HL-60/S4 (cell line): ENCODE results near the gene PCDHGA12.
"Not testable (repeated sequence)": the region's sequence is repeated elsewhere in the genome, so short reads cannot be mapped to it uniquely, and the experiment has no call there.

Experiments used
- in situ Hi-C: fragments of 300-500 bp; cut with MboI; formaldehyde crosslinking; loops from 2 replicates; pipeline ENCODE4 v1.14.3; 2022; ENCODE audit warnings: low sequenced_read_pairs

Gene PCDHGA12

DNA sequence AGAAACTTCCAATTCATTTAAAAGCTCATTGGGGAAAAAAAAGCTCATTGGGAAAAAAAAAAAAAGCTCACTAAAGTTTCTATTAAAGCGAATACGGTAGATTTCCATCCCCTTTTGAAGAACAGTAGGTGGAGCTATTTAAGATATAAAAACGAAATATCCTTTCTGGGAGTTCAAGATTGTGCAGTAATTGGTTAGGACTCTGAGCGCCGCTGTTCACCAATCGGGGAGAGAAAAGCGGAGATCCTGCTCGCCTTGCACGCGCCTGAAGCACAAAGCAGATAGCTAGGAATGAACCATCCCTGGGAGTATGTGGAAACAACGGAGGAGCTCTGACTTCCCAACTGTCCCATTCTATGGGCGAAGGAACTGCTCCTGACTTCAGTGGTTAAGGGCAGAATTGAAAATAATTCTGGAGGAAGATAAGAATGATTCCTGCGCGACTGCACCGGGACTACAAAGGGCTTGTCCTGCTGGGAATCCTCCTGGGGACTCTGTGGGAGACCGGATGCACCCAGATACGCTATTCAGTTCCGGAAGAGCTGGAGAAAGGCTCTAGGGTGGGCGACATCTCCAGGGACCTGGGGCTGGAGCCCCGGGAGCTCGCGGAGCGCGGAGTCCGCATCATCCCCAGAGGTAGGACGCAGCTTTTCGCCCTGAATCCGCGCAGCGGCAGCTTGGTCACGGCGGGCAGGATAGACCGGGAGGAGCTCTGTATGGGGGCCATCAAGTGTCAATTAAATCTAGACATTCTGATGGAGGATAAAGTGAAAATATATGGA is at the start of gene PCDHGA12:
Gene PCDHGA12, plus strand, starts transcription at position 176 of the 782 bp plus-strand sequence. Its CDS starts 253 bp downstream, at position 429.
- in situ Hi-C loops, result no loop called here

DNA sequence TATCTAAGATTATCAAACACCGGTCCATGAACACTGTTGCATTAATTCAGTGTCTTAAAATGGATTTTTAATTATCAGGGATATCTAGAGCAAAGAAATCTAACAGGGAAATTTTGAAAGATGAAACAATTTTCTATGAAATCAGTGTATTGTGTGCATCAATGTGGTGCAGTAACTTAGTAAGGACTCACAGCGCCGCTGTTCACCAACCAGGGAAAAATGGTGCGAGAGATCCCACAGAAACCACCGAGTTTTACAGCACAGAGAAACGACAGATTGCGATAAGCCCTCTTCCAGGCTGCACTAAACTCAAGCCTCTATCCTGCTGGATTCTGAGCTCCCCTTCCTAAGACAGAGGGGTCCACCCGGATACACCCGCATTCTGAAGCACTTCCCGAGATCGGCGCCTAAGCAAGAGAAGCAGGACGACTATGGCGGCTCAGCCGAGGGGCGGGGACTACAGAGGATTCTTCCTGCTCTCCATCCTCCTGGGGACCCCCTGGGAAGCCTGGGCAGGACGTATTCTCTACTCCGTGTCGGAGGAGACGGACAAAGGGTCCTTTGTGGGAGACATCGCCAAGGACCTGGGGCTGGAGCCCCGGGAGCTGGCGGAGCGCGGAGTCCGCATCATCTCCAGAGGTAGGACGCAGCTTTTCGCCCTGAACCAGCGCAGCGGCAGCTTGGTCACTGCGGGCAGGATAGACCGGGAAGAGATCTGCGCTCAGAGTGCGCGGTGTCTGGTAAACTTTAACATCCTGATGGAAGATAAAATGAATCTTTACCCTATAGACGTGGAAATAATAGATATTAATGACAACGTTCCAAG is 47.6 kb upstream of the PCDHGA12 start, which contains the start of gene PCDHGA7:
Gene PCDHGA7, plus strand, starts transcription at position 274 of the 826 bp plus-strand sequence. Its CDS starts 158 bp downstream, at position 432.
- in situ Hi-C loops, result no loop called here

DNA sequence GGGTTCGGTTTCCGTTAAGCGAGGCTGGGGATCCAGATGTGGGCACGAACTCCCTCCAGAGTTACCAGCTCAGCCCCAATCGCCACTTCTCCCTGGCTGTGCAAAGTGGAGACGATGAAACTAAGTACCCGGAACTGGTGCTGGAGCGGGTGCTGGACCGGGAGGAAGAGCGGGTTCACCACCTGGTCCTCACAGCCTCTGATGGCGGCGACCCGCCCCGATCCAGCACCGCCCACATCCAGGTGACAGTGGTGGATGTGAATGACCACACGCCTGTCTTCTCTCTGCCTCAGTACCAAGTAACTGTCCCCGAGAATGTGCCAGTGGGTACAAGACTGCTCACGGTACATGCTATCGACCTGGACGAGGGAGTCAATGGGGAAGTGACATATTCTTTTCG is 47.0 kb upstream of the PCDHGA12 start:
- in situ Hi-C loops, result no loop called here

DNA sequence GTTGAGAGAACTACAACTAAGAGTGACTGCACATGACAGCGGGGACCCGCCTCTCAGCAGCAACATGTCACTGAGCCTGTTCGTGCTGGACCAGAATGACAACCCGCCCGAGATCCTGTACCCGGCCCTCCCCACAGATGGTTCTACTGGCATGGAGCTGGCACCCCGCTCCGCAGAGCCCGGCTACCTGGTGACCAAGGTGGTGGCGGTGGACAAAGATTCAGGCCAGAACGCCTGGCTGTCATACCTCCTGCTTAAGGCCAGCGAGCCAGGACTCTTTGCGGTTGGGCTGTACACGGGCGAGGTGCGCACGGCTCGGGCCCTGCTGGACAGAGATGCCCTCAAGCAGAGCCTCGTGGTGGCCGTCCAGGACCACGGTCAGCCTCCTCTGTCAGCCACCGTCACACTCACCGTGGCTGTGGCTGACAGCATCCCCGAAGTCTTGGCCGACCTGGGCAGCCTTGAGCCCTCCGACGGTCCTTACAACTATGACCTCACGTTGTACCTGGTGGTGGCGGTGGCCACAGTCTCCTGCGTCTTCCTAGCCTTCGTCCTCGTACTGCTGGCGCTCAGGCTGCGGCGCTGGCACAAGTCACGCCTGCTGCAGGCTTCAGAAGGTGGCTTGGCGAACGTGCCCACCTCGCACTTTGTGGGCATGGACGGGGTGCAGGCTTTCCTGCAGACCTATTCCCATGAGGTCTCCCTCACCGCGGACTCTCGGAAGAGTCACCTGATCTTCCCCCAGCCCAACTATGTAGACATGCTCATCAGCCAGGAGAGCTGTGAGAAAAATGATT is 45.6 kb upstream of the PCDHGA12 start:
- in situ Hi-C loops, result no loop called here

DNA sequence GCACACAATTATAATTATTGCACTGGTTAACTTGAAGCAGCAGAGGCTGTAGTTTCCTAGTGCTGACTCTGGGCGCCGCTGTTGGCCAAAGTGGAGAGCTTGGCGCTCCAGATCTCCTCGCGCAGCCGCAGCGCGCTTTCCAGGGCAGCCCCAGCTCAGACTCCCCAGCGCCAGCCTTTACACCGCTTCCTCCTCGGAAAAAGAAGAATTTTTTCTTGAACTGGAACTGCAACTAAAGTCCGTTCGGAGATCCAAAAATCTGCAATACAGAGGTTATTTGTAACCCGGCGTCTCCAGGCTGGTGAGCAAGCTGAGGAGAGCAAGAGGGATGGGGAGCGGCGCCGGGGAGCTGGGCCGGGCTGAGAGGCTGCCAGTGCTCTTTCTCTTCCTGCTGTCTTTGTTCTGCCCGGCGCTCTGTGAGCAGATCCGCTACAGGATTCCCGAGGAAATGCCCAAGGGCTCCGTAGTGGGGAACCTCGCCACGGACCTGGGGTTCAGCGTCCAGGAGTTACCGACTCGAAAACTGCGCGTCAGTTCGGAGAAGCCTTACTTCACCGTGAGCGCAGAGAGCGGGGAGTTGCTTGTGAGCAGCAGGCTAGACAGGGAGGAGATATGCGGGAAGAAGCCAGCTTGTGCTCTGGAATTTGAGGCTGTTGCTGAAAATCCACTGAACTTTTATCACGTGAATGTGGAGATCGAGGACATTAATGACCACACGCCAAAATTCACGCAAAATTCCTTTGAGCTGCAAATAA is 42.6 kb upstream of the PCDHGA12 start, which contains the start of gene PCDHGB4:
Gene PCDHGB4, plus strand, starts transcription at position 142 of the 755 bp plus-strand sequence. Its CDS starts 187 bp downstream, at position 329.
- in situ Hi-C loops, result not testable (repeated sequence)

DNA sequence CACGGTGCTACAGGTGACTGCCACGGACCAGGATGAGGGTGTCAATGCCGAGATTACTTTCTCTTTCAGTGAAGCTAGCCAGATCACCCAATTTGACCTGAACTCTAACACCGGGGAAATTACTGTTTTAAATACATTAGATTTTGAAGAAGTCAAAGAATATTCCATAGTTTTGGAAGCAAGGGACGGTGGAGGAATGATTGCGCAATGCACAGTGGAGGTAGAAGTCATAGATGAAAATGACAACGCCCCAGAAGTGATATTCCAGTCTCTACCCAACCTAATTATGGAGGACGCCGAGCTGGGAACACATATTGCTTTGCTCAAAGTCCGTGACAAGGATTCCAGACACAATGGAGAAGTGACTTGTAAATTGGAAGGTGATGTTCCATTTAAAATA is 41.6 kb upstream of the PCDHGA12 start:
- in situ Hi-C loops, result no loop called here

DNA sequence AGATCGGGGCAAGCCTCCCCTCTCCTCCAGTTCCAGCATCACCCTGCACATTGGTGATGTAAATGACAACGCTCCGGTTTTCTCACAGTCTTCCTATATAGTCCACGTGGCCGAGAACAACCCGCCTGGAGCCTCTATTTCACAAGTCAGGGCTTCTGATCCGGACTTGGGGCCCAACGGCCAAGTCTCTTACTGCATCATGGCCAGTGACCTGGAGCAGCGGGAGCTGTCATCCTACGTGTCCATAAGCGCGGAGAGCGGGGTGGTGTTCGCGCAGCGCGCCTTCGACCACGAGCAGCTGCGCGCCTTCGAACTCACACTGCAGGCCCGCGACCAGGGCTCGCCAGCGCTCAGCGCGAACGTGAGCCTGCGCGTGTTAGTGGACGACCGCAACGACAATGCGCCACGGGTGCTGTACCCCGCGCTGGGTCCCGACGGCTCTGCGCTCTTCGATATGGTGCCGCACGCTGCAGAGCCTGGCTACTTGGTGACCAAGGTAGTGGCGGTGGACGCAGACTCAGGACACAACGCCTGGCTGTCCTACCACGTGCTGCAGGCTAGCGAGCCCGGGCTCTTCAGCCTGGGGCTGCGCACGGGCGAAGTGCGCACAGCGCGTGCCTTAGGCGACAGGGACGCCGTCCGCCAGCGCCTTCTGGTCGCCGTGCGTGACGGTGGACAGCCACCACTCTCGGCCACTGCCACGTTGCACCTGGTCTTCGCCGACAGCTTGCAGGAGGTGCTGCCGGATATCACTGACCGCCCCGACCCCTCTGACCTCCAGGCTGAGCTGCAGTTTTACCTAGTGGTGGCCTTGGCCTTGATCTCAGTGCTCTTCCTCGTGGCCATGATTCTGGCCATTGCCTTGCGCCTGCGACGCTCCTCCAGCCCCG is 40.9 kb upstream of the PCDHGA12 start:
- in situ Hi-C loops, result no loop called here

DNA sequence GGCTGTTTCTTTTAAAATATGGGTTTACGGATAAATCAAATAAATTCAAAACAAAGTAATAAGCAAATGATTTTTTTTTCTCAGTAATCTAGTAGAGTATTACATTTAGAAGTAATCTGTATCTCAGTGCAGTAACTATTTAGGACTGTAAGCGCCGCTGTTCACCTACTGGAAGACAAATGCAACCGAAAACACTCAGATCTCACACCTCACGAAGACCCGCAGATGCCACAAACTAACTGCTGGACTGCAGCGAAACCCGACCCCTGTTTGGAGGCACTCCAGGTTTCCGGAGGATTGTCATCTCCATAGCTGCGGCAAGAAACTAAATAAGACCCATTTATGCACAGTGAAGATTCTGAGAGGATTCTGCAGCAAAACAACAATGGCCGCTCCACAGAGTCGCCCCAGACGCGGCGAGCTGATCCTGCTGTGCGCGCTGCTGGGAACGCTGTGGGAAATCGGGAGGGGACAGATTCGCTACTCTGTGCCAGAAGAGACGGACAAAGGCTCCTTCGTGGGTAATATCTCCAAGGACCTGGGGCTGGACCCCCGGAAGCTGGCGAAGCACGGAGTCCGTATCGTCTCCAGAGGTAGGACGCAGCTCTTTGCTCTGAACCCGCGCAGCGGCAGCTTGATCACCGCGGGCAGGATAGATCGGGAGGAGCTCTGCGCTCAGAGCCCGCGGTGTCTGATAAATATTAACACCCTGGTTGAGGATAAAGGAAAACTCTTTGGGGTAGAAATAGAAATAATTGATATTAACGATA is 37.7 kb upstream of the PCDHGA12 start, which contains the start of gene PCDHGA8:
Gene PCDHGA8, plus strand, starts transcription at position 205 of the 770 bp plus-strand sequence. Its CDS starts 181 bp downstream, at position 386.
- in situ Hi-C loops, result no loop called here

DNA sequence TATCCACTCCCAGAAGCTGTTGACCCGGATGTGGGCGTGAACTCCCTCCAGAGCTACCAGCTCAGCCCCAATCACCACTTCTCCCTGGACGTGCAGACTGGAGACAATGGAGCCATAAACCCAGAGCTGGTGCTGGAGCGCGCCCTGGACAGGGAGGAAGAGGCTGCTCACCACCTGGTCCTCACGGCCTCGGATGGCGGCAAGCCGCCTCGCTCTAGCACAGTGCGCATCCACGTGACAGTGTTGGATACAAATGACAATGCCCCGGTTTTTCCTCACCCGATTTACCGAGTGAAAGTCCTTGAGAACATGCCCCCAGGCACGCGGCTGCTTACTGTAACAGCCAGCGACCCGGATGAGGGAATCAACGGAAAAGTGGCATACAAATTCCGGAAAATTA is 37.0 kb upstream of the PCDHGA12 start:
- in situ Hi-C loops, result no loop called here

DNA sequence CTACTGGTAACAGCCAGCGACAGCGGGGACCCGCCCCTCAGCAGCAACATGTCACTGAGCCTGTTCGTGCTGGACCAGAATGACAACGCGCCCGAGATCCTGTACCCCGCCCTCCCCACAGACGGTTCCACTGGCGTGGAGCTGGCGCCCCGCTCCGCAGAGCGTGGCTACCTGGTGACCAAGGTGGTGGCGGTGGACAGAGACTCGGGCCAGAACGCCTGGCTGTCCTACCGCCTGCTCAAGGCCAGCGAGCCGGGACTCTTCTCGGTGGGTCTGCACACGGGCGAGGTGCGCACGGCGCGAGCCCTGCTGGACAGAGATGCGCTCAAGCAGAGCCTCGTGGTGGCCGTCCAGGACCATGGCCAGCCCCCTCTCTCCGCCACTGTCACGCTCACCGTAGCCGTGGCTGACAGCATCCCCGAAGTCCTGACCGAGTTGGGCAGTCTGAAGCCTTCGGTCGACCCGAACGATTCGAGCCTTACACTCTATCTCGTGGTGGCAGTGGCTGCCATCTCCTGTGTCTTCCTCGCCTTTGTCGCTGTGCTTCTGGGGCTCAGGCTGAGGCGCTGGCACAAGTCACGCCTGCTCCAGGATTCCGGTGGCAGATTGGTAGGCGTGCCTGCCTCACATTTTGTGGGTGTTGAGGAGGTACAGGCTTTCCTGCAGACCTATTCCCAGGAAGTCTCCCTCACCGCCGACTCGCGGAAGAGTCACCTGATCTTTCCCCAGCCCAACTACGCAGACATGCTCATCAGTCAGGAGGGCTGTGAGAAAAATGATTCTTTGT is 35.7 kb upstream of the PCDHGA12 start:
- in situ Hi-C loops, result not testable (repeated sequence)

DNA sequence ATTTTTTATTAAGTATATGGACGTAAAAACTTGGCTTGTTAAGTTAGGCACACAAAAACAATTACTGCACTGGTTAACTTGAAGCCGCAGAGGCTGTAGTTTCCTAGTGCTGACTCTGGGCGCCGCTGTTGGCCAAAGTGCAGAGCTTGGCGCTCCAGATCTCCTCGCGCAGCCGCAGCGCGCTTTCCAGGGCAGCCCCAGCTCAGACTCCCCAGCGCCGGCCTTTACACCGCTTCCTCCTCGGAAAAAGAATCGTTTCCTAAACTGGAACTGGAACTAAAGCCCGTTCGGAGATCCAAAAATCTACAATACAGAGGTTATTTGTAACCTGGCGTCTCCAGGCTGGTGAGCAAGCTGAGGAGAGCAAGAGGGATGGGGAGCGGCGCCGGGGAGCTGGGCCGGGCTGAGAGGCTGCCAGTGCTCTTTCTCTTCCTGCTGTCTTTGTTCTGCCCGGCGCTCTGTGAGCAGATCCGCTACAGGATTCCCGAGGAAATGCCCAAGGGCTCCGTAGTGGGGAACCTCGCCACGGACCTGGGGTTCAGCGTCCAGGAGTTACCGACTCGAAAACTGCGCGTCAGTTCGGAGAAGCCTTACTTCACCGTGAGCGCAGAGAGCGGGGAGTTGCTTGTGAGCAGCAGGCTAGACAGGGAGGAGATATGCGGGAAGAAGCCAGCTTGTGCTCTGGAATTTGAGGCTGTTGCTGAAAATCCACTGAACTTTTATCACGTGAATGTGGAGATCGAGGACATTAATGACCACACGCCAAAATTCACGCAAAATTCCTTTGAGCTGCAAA is 32.4 kb upstream of the PCDHGA12 start, which contains the start of gene PCDHGB5:
Gene PCDHGB5, plus strand, starts transcription at position 192 of the 796 bp plus-strand sequence. Its CDS starts 181 bp downstream, at position 373.
- in situ Hi-C loops, result not testable (repeated sequence)

DNA sequence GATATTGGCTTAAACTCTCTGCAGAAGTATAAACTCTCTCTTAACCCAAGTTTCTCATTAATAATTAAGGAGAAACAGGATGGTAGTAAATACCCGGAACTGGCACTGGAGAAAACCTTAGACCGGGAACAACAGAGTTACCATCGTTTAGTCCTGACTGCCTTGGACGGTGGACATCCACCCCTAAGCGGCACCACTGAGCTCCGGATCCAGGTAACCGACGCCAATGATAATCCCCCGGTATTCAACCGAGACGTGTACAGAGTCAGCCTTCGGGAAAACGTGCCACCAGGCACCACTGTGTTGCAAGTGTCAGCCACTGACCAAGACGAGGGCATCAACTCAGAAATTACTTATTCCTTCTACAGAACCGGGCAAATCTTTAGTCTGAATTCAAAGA is 31.7 kb upstream of the PCDHGA12 start:
- in situ Hi-C loops, result no loop called here

DNA sequence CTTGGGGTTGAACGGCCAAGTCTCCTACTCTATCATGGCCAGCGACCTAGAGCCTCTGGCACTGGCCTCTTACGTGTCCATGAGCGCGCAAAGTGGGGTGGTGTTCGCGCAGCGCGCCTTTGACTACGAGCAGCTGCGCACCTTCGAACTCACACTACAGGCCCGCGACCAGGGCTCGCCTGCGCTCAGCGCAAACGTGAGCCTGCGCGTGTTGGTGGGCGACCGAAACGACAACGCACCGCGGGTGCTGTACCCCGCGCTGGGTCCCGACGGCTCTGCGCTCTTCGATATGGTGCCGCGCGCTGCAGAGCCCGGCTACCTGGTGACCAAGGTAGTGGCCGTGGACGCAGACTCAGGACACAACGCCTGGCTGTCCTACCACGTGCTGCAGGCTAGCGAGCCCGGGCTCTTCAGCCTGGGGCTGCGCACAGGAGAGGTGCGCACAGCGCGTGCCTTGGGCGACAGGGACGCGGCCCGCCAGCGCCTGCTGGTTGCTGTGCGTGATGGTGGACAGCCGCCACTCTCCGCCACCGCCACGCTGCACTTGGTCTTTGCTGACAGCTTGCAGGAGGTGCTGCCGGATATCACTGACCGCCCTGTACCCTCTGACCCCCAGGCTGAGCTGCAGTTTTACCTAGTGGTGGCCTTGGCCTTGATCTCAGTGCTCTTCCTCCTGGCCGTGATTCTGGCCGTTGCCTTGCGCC is 30.6 kb upstream of the PCDHGA12 start:
- in situ Hi-C loops, result no loop called here

DNA sequence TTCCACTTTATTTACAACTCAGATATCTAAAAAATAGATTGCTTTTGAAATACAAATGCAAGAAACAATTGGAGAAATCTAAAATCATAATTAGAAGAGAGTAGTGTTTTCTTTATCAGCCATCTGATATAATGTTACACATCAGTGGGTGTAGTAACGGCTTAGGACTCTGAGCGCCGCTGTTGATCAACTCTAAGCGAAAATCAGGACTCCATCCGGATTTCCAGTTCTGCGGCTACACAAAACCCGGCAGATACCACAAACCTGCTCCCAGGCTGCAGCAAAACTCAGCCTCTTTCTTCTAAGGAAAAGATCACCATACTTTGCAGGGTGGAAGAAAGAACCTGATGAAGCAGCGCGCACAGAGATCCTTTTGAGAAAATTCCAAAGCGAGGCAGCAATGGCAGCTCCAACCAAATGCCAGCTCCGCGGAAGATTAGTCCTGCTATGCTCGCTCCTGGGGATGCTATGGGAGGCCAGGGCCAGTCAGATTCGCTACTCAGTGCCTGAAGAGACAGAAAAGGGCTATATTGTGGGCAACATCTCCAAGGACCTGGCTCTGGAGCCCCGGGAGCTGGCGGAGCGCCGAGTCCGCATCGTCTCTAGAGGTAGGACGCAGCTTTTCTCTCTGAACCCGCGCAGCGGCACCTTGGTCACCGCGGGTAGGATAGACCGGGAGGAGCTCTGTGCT is 27.6 kb upstream of the PCDHGA12 start, which contains the start of gene PCDHGA9:
Gene PCDHGA9, plus strand, starts transcription at position 226 of the 691 bp plus-strand sequence. Its CDS starts 175 bp downstream, at position 401.
- in situ Hi-C loops, result no loop called here

DNA sequence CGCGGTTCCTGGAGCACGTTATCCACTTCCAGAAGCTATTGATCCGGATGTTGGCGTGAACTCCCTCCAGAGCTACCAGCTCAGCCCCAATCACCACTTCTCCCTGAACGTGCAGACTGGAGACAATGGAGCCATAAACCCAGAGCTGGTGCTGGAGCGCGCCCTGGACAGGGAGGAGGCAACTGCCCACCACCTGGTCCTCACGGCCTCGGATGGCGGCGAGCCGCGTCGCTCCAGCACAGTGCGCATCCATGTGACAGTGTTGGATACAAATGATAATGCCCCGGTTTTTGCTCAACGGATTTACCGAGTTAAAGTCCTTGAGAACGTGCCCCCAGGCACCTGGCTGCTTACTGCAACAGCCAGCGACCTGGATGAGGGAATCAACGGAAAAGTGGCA is 26.9 kb upstream of the PCDHGA12 start:
- in situ Hi-C loops, result no loop called here
